SK-N-MC (cell line): ENCODE results near the gene GRIA4.
A peak's percentile ranks its signal among the peaks of the same experiment; 100 is the strongest.

Experiments used
- DNase-seq: peaks from one replicate; pipeline ENCODE4 v3.0.0-alpha.2; 2011; ENCODE audit warnings: low read depth, low spot score
- H3K27ac ChIP-seq: fragments of 200-600 bp; sonication (generic); 2 replicates; pipeline ENCODE4 v1.5.1; 2016; ENCODE audit warnings: mixed run types
- H3K36me3 ChIP-seq: fragments of 200-600 bp; sonication (generic); 2 replicates; pipeline ENCODE4 v1.6.1; 2017; ENCODE audit warnings: antibody characterized with exemption, low read length, mixed read lengths; ENCODE audit not compliant: insufficient read depth
- H3K4me3 ChIP-seq: fragments of 200-600 bp; sonication (generic); 2 replicates; pipeline ENCODE4 v1.5.1; 2016
- H3K9ac ChIP-seq: fragments of 200-600 bp; sonication (generic); 2 replicates; pipeline ENCODE4 v1.8.0; 2017; ENCODE audit warnings: mixed run types, mixed read lengths; ENCODE audit not compliant: insufficient read length
- H3K9me3 ChIP-seq: fragments of 200-600 bp; sonication (generic); 2 replicates; pipeline ENCODE4 v1.6.1; 2017; ENCODE audit warnings: low read depth, mild to moderate bottlenecking, antibody characterized with exemption, low read length, moderate library complexity, mixed read lengths
- EZH2 ChIP-seq: fragments of 200-600 bp; sonication (generic); IDR thresholded peaks from one replicate; pipeline ENCODE4 v1.6.1; 2017; ENCODE audit warnings: antibody characterized with exemption
- FOXP2 ChIP-seq: optimal IDR thresholded peaks from 2 replicates; pipeline ENCODE3; 2011; ENCODE audit warnings: mild to moderate bottlenecking, moderate library complexity; ENCODE audit not compliant: insufficient read depth; ENCODE audit errors: extremely low read length, control extremely low read depth
- POLR2AphosphoS5 ChIP-seq: IDR thresholded peaks from 2 replicates; pipeline ENCODE4 v1.6.1; 2012; ENCODE audit warnings: mild to moderate bottlenecking, low read depth, low read length, borderline replicate concordance

The GRIA4 gene

DNA sequence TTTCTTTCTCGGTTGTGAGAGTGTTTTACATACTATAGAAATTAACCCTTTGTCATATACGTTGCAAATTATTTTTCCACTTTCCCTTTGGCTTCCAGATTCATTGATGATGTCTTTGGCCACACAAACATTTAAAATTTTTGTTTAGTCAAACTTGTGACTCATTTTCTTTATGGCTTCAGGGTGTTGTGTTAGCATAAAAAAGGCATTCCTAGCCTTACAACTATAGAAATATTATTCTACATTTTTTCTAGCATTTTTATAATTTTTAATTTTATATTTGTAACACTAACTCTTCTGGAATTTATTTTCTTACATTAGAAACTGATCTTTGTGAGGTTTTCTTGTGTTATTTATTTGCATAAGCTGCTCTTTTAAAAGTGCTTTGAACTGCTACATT is 12.1 kb downstream of the GRIA4 start:
- Histone ChIP-seq H3K9me3 (no peaks in the 10 kb centered on the region), H3K4me3 (no peak overlapping the region), H3K36me3 (no peaks in the 10 kb centered on the region), H3K27ac (no peak overlapping the region), H3K9ac (no peak overlapping the region)
- DNase-seq, result no peak
- TF ChIP-seq POLR2AphosphoS5, result no peak
- TF ChIP-seq FOXP2, result no peak
- TF ChIP-seq EZH2, result no peak

DNA sequence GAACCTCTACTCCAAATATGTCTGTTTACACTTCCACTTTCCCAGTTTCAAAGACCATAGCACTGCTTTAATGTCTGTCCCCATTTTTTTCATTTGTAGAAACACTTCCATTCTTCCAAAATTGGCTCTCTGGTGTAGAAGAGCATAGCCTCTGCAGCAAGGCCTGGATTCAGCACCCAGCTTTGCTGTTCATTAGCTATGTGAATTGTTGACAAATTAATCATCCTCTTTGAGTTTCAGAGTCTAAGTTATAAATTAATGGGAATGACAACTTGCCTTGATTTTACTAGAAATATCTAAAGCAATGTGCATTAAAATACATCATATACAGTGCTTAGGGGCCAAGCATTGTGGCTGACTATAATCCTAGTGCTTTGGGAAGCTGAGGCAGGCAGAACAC is 22.4 kb downstream of the GRIA4 start:
- DNase-seq, result no peak
- Histone ChIP-seq H3K9me3 (no peaks in the 10 kb centered on the region), H3K36me3 (no peaks in the 10 kb centered on the region), H3K4me3 (no peak overlapping the region), H3K27ac (no peak overlapping the region), H3K9ac (no peak overlapping the region)
- TF ChIP-seq EZH2 (no peak), POLR2AphosphoS5 (no peak), FOXP2 (no peak)

DNA sequence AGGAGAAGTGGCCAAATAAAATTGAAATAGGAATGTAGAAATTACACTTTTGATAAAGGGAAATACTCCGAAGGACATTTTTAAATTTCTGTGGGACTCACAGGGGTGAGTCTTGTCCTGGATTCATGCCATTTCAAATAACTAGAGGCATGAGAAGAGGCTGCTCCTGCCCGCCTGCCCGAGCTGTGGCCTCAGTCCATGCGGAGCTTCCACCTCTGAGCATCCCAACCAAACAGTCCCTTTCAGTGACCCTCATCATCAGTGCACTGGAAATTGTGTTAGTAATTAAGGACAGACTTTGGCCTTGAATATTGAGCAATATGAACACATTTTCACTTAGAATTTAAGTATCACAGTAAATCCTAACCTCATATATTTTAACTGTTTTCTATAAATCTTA is 25.6 kb downstream of the GRIA4 start:
- no peak for DNase-seq
- H3K36me3 ChIP-seq, result no peaks in the 10 kb centered on the region
- TF ChIP-seq POLR2AphosphoS5 (no peak), EZH2 (no peak), FOXP2 (no peak)
- H3K4me3 ChIP-seq, result no peak overlapping the region
- no peak overlapping the region for H3K27ac ChIP-seq
- H3K9me3 ChIP-seq, result no peaks in the 10 kb centered on the region
- no peak overlapping the region for H3K9ac ChIP-seq

DNA sequence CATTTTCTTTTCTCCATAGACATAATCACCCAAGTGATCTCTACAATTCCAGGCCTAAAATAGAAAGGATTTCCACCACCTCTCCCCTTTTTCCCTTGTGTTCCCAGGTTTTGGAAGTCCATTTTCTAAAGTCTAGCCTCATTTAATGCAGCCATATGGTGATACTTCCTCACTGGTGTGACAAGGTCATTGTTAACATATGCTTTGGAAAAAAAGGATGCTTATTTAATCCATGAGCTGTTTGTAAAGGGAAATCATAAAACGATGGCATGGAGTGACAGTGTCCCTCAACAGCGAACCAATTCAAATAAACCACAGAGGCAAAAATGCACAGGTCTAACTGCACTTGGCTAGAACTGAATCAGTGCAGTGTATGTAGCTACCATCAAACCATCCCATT is 26.6 kb downstream of the GRIA4 start:
- no peak overlapping the region for H3K27ac ChIP-seq
- no peak for TF ChIP-seq FOXP2
- no peak for TF ChIP-seq POLR2AphosphoS5
- no peak for TF ChIP-seq EZH2
- H3K9ac ChIP-seq, result no peak overlapping the region
- no peaks in the 10 kb centered on the region for H3K36me3 ChIP-seq
- no peak for DNase-seq
- no peaks in the 10 kb centered on the region for H3K9me3 ChIP-seq
- H3K4me3 ChIP-seq, result no peak overlapping the region

DNA sequence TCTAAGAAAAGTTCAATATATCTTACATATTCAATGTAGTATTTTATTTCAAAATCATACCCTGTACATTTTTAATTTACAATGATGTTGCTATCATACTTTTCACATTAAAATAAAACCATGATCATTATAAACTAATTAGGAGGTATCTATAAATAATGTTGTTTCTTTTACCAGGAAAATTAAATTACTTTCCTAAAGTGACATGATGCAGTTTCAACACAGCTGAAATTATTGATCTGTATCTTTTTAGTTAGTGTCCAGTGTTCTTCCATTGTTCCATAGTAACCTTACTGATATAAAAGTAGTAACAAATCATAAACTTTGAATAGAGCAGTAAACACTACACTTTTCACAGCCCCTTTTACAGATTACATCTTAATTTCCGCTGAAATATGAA is 29.7 kb downstream of the GRIA4 start:
- H3K9ac ChIP-seq, result no peak overlapping the region
- DNase-seq, result no peak
- H3K9me3 ChIP-seq, result no peaks in the 10 kb centered on the region
- TF ChIP-seq POLR2AphosphoS5 (no peak), EZH2 (no peak), FOXP2 (no peak)
- no peaks in the 10 kb centered on the region for H3K36me3 ChIP-seq
- no peak overlapping the region for H3K27ac ChIP-seq
- H3K4me3 ChIP-seq, result no peak overlapping the region

DNA sequence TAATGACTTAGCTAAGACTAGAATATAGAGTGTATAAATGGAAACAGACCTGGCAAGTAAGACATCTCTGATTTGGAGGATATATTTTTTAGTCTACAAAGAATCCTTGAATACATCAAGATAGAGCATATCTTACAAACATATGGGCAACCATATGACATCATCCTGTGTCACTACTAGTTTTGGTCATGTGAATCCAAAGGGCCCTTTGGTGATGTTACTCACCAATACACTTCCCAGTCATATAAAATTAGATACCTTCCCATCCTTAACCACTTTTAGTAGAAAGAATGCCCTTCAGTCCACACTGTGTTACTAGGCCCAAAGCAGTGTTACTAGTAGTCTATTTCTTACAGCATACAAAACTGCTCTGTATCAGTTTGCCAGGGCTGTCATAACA is 31.6 kb downstream of the GRIA4 start:
- Histone ChIP-seq H3K9me3 (no peaks in the 10 kb centered on the region), H3K9ac (no peak overlapping the region), H3K4me3 (no peak overlapping the region), H3K36me3 (no peaks in the 10 kb centered on the region), H3K27ac (no peak overlapping the region)
- DNase-seq, result no peak
- TF ChIP-seq EZH2 (no peak), POLR2AphosphoS5 (no peak), FOXP2 (no peak)

DNA sequence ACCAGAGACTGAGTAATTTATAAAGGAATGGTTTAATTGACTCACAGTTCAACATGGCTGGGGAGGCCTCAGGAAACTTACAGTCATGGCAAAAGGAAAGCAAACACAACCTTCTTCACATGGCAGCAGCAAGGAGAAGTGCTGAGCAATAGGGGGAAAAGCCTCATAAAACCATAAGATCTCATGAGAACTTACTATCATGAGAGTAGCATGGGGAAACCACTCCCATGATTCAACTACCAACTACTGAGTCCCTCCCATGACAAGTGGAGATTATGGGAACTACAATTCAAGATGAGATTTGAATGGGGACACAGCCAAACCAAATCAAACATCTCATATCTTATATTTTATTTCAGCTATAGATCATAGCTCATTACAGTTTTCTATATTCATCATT is 33.0 kb downstream of the GRIA4 start:
- H3K9ac ChIP-seq, result no peak overlapping the region
- no peak overlapping the region for H3K27ac ChIP-seq
- H3K36me3 ChIP-seq, result no peaks in the 10 kb centered on the region
- no peak for DNase-seq
- H3K9me3 ChIP-seq, result no peaks in the 10 kb centered on the region
- H3K4me3 ChIP-seq, result no peak overlapping the region
- no peak for TF ChIP-seq FOXP2
- TF ChIP-seq EZH2, result no peak
- TF ChIP-seq POLR2AphosphoS5, result no peak

DNA sequence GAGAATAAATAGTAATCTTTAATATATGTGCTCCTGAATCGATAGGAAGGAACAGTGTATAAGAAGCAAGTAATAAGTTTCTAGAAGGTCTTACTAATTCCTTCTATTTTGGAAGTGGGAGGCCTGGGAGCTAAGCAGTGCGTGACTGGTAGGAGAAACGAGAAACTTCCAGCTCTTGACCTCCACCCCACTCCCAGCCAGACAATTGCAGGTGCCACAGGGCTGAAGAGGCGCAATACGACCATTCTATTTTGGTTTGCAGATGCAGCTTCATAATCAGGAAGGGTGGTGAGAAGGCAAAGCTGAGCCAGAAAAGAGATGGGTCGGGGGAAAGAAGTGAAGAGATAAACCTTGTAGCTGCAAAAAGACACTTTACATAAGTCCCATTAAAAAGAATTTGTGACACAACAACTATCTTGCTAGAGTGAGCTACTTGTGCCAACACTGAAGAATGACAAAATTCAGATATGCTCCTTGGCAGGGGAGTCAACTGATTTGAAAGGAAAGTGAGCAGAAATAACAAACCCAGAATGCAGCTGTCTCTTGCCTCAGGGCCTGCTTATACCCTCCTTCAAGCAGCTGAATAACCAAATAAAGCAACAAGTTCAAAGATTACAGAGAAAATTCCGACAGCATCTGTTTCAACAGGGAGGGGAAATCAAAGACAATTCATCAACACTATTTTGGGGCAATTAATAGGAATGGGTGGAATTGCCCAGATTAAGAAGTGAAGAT is 35.1 kb downstream of the GRIA4 start:
- Histone ChIP-seq H3K4me3 (peak overlapping the region; percentile 50), H3K36me3 (no peaks in the 10 kb centered on the region), H3K9me3 (no peaks in the 10 kb centered on the region), H3K9ac (no peak overlapping the region), H3K27ac (peak overlapping the region; percentile 48)
- no peak for TF ChIP-seq FOXP2
- TF ChIP-seq EZH2, result no peak
- no peak for TF ChIP-seq POLR2AphosphoS5
- DNase-seq, result peak; percentile 26

DNA sequence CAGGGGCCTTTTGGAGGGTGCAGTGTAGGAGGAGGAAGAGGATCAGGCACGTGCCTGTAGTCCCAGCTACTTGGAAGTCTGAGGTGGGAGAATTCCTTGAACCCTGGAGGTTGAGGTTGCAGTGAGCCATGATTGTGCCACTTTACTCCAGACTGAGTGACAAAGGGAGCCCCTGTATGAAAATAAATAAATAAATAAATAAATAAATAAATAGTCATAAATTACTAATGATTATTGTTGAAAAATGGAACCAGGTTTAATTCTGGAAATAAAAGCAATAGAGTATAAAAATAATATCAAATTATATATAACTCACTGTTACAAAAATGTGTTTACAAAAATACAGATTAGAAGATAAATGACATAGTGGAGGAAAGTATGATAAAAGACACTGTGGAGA is 37.9 kb downstream of the GRIA4 start:
- no peak for DNase-seq
- Histone ChIP-seq H3K4me3 (no peak overlapping the region), H3K9ac (no peak overlapping the region), H3K36me3 (no peaks in the 10 kb centered on the region), H3K9me3 (no peaks in the 10 kb centered on the region), H3K27ac (no peak overlapping the region)
- no peak for TF ChIP-seq FOXP2
- no peak for TF ChIP-seq POLR2AphosphoS5
